Limb (tissue), 2 donors: Measurements from ENCODE around the gene KCNJ11.

ENCODE experiments used
- DNase-seq, 2 donors: peaks; one replicate each; pipeline ENCODE4 v3.0.0-alpha.2; 2016; ENCODE audit errors: extremely low spot score in 2 of 2

Gene KCNJ11

GRCh38 chr11:17366495-17366894 lies 22.0 kb downstream of the KCNJ11 start:
- DNase-seq: no peak

DNA sequence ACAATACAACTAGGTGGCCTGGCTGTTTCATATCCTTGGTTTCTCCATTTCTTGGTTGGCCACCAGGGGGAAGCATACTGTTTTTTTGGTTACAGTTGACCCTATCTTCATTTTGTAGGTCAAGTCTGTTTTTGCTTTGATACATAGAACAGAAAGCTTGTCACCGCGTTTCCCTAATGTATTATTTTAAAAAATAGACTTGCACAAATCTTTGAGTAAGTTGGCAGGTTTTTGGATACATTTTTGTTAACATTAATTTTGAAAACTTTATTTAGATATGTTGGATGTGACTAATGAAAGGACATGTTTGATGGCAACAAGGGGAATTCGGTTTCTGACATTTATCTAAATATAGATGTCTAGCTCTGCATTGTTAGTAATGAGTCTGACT lies 33.9 kb downstream of the KCNJ11 start:
- DNase-seq: peak; percentile 59 to 63

- no peak for DNase-seq
These were observed 34.4 kb downstream of the KCNJ11 start for GRCh38 chr11:17353821-17354600.

DNA sequence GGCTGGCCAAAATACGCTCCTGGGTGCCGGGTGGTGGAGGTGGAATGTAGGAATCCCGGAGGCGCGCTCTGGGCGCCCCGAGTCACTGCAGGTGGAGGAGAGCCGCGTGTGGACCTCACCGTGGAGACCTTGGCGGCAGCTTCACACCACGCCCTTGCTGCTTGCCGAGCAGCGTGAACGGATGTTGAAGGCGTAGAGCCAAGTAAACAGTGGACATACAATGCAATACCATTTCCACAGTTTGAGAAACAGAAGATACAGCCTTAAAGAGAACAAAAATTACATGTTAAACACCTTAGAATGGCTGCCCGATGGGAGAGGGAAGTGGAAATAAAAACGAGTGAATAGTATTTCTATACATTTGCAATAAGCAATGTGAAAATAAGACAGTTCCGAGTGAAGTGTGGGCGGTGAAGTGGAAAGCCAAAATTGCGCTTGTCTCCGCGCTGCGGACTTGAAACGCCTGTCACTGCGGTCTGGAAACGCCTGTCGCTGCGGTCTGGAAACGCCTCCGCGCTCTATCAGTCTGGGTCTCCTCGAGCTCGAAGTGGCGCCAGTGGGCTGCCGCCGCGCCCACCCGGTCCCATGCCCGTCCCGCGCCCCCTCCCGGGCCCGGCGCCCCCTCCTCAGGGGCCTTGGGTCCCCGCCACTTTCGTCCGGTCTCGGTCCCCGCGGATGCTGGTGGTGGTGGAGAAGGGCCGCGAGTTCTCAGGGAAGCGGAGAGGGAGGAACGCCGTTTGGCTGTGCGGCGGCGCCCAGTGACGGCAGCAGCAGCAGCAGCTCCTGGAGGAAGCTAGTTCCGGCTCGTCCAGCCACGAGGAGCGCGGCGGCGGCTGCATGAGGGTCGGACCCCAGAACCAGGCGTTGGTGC lies 35.3 kb downstream of the KCNJ11 start:
- peak; percentile 71 to 85 for DNase-seq

DNA sequence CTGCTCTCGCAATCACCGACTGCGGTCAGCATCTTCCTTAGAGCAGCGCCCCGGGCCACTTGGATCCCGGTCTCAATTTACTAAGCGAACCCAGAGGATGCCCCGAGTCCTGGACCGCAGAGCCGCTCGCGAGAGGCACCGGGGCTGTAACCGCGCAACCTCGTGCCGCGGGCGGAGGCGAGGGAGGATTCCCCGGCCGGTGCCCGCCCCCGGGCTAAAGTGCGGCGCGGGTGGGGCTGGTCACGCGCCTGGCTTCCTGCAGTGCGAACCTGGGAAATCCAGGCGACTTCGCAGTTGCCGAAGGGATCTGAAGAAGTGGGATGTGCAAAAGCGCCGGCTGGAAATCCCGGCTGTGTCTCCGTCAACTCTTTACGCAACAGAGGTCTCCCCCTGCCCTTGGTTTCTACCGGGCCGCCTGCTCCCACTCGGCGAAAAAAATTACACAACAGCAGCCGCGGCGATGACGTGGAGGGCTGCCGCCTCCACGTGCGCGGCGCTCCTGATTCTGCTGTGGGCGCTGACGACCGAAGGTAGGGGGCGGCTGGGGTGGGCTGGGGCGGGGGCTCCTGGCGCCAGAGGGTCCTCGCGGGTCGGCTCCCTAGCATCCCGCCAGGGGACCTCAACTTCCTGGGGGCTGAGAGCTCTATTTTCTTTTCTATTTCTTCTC lies 36.8 kb downstream of the KCNJ11 start, which contains the start of gene NCR3LG1:
TSS of gene NCR3LG1 (plus strand) at position 291 of the 667 bp plus-strand sequence. CDS start at position 461, 170 bp downstream.
- DNase-seq: peak in 1 of 2 donors; percentile 65

DNA sequence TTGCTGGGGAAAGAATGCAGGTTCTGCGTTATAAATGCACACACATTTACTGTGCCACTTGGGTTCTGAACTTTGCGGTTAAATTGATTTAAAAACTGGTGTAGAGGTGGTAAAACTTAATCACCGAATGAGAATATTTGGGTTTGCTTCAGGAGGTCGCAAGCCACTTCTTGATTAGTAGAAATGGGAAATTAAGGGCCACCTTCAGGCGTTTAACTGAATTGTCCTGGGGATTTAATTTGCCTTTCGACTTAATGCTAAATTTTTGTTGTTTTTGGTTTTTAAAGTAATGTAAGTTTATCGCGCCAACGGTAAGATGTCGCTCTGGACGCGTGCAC lies 37.3 kb downstream of the KCNJ11 start:
- no peak for DNase-seq

DNA sequence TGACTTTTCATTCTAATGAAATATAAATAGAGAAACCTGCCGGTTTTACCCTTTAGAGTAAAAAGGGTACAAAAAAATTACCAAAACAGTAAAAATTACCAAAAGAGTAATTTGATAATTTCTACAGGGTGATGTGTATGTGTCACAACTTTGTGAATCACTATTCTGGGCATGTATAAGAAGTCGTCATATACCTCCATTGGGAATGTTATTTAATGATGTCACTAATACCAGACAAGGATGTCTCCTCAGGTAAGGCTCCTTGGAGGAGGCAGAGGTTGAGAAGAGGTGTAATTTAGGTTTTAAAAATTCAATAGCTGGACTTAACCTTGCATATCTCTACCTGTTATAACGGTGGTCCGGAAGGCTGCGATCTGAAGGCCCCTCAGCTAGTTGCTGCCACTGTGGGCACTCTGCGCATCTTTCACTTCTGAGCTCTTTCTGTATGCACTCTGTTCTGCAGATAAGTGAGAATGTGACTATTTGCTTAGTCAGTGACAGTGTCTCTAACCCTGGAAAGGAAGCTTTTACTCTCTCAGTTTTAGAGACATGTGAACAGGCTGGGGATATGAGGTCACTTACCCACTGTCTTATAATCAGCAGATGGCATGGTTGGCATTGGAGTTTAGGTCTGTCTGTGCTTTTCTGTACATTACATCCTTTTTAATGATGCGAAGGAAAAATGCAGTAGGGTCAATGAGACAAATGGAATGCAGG lies 37.8 kb downstream of the KCNJ11 start:
- DNase-seq: no peak

GRCh38 chr11:17347676-17348075 lies 40.8 kb downstream of the KCNJ11 start:
- no peak for DNase-seq

DNA sequence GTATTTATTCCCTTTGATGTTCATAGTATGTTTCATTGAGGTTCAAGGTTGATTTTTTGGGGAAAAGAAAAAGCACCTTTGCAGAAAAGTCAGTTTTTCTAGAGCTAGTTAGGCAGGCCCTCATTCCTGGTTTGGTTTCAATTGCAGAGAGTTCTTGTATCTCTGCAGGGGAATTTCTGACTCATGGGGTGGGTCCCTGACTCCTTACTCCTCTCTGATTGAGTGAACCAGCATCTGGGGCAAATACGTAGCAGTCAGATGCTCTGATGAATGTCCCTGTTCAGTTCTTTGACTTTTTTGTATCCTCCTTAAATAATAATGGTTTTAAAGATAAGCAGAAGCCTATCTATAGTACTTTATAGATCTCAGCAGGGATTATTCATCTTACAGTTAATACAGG lies 44.6 kb downstream of the KCNJ11 start:
- no peak for DNase-seq

DNA sequence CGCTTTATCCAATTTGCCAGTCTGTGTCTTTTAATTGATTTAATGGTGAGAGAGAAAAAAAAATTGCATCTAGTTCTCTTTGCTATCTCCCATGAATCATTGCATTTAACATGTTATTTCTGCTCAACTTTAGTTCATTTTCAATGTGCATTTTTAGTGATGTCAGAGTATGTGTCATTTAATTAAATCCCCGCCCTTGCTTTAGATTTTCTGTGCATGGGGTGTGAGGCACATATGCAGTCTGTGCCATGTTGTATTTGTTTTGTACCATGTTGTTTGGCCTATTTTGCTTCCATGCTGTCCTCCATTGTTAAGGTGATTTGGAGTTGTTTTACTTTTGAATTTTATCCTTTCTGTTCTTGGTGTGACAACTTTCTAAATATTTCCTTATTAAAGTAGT lies 45.2 kb downstream of the KCNJ11 start:
- no peak for DNase-seq
